Large intestine (tissue), 3 donors: ENCODE results near the gene ACAD11. TPM values are rescaled to one million over a fixed set of nuclear protein-coding genes. Genes with fewer than 3 reads are reported as not detected.
"Not testable (repeated sequence)": the region's sequence is repeated elsewhere in the genome, so short reads cannot be mapped to it uniquely, and the experiment has no call there.

Source experiments
- DNase-seq, 2 donors: peaks; one replicate each; pipeline versions ENCODE4 v3.0.0 to v3.0.0-alpha.2; 2013
- H3K27ac ChIP-seq: one replicate; pipeline ENCODE4 v1.5.1; 2013; ENCODE audit warnings: low read length
- H3K27me3 ChIP-seq: 2 replicates; pipeline ENCODE4 v1.6.1; 2013; ENCODE audit warnings: low read length; ENCODE audit not compliant: control insufficient read depth, insufficient read depth
- H3K36me3 ChIP-seq: 2 replicates; pipeline ENCODE4 v1.6.1; 2013; ENCODE audit warnings: low read length; ENCODE audit not compliant: control insufficient read depth, insufficient read depth
- H3K4me1 ChIP-seq: one replicate; pipeline ENCODE4 v1.6.1; 2013; ENCODE audit warnings: low read length; ENCODE audit not compliant: control insufficient read depth, insufficient read depth
- H3K4me3 ChIP-seq: one replicate; pipeline ENCODE4 v1.5.1; 2013; ENCODE audit warnings: low read length
- H3K9me3 ChIP-seq: one replicate; pipeline ENCODE4 v1.6.1; 2013; ENCODE audit warnings: mild to moderate bottlenecking, low read depth, low read length, moderate library complexity; ENCODE audit not compliant: control insufficient read depth
- WGBS: methylation state at CpG from one replicate; pipeline ENCODE4 v1.1.5; 2013; ENCODE audit warnings: low lambda C conversion rate; ENCODE audit not compliant: insufficient coverage; 5-methylcytosine and 5-hydroxymethylcytosine counted together
- polyA plus RNA-seq: library from polyadenylated mRNA; unstranded; fragments of 120-200 nt; gene quantifications from one replicate; pipeline ENCODE4 v1.2.1, GENCODE V29; 2013

Gene ACAD11
- polyA plus RNA-seq, 1 donor, result 48.1 TPM

- Histone ChIP-seq H3K27me3 (no peaks in the 10 kb centered on the region), H3K4me3 (no peak overlapping the region), H3K27ac (peak overlapping the region; percentile 81), H3K4me1 (peaks cover 20% of the 10 kb centered on the region), H3K9me3 (no peaks in the 10 kb centered on the region), H3K36me3 (no peaks in the 10 kb centered on the region)
- no peak for DNase-seq
- no CpG with 5 or more reads among the region's 2 CpGs for WGBS
Observed at GRCh38 chr3:132654190-132654589, 5.4 kb downstream of the ACAD11 start.

GRCh38 chr3:132652640-132653270, 6.9 kb downstream of the ACAD11 start:
- H3K4me1 ChIP-seq, result peaks cover 20% of the 10 kb centered on the region
- H3K27me3 ChIP-seq, result no peaks in the 10 kb centered on the region
- H3K4me3 ChIP-seq, result no peak overlapping the region
- no CpG with 5 or more reads among the region's 1 CpG for WGBS
- DNase-seq, result peak; percentile 56 to 78
- H3K27ac ChIP-seq, result peak overlapping the region; percentile 47
- H3K9me3 ChIP-seq, result no peaks in the 10 kb centered on the region
- H3K36me3 ChIP-seq, result no peaks in the 10 kb centered on the region

- DNase-seq, result no peak
- Histone ChIP-seq H3K27me3 (no peaks in the 10 kb centered on the region), H3K9me3 (no peaks in the 10 kb centered on the region), H3K36me3 (no peaks in the 10 kb centered on the region), H3K27ac (no peak overlapping the region), H3K4me1 (peaks cover 12% of the 10 kb centered on the region), H3K4me3 (no peak overlapping the region)
- no CpG with 5 or more reads among the region's 1 CpG for WGBS
Observed at GRCh38 chr3:132650153-132650552, 9.5 kb downstream of the ACAD11 start.

DNA sequence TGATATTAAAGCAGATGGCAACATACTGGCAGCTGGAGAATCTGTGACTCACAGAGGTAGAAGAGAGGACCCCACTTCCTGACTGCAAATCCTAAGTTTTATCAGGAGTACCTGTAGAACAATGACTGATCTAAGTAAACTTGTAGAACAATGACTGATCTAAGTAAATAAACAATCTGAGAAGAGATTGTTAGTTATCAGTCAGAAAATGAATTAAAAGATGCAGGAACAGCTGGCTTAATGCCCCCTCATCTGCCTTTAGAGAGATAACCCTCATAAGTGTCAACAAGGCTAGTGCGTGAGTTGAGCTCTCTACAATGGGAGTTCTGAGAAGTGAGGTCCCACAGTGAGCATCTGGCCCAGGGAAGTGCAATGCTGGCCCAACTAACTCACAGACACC, 14.6 kb downstream of the ACAD11 start:
- no peak overlapping the region for H3K4me3 ChIP-seq
- WGBS, result no CpG with 5 or more reads among the region's 1 CpG

DNA sequence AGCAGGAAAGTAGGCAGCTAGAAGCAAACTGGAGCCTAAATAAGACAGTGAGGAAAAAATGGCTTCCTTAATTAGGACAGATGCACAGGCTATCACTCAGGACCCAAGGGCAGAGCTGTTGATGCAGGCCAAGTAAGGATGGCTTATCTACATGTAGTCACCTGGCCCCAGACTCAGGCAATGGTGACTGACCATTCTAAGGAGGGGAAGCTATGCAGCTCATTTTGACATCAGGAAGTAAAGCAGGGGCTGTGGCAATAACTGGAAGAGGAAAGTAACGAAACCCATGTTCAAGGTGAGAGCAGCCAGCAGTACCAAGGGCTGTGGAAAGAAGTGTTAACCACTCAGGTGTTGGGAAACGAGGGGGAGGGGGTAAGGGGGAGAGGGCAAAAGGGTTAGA, 16.2 kb downstream of the ACAD11 start:
- no CpG with 5 or more reads among the region's 2 CpGs for WGBS
- no peak for DNase-seq
- Histone ChIP-seq H3K4me3 (no peak overlapping the region), H3K36me3 (peaks cover 12% of the 10 kb centered on the region), H3K27ac (no peak overlapping the region), H3K4me1 (no peaks in the 10 kb centered on the region), H3K27me3 (no peaks in the 10 kb centered on the region), H3K9me3 (no peaks in the 10 kb centered on the region)

More for the DNA sequence above, 14.6 kb downstream of the ACAD11 start:
- no peak for DNase-seq
- H3K27ac ChIP-seq, result no peak overlapping the region
- H3K4me1 ChIP-seq, result no peaks in the 10 kb centered on the region
- peaks cover 7% of the 10 kb centered on the region for H3K36me3 ChIP-seq
- no peaks in the 10 kb centered on the region for H3K9me3 ChIP-seq
- H3K27me3 ChIP-seq, result no peaks in the 10 kb centered on the region

- no peak for DNase-seq
- H3K27me3 ChIP-seq, result no peaks in the 10 kb centered on the region
- no peaks in the 10 kb centered on the region for H3K4me1 ChIP-seq
- H3K9me3 ChIP-seq, result no peaks in the 10 kb centered on the region
- H3K36me3 ChIP-seq, result peaks cover 15% of the 10 kb centered on the region
- WGBS, result 57% methylated on average over 2 of the region's 2 CpGs
- no peak overlapping the region for H3K4me3 ChIP-seq
- H3K27ac ChIP-seq, result no peak overlapping the region
Observed at GRCh38 chr3:132642539-132642847, 17.1 kb downstream of the ACAD11 start.

GRCh38 chr3:132641837-132642538, 17.6 kb downstream of the ACAD11 start:
- Histone ChIP-seq H3K4me1 (no peaks in the 10 kb centered on the region), H3K4me3 (no peak overlapping the region), H3K9me3 (no peaks in the 10 kb centered on the region), H3K27me3 (no peaks in the 10 kb centered on the region), H3K27ac (no peak overlapping the region), H3K36me3 (peaks cover 15% of the 10 kb centered on the region)
- WGBS, result no CpG with 5 or more reads among the region's 5 CpGs
- no peak for DNase-seq

- H3K9me3 ChIP-seq, H3K27me3 ChIP-seq, H3K27ac ChIP-seq, DNase-seq, H3K4me1 ChIP-seq, H3K4me3 ChIP-seq: not testable (repeated sequence)
- WGBS, result no CpG with 5 or more reads among the region's 2 CpGs
- H3K36me3 ChIP-seq, result peaks cover 17% of the 10 kb centered on the region
Observed at GRCh38 chr3:132641427-132641826, 18.2 kb downstream of the ACAD11 start.

DNA sequence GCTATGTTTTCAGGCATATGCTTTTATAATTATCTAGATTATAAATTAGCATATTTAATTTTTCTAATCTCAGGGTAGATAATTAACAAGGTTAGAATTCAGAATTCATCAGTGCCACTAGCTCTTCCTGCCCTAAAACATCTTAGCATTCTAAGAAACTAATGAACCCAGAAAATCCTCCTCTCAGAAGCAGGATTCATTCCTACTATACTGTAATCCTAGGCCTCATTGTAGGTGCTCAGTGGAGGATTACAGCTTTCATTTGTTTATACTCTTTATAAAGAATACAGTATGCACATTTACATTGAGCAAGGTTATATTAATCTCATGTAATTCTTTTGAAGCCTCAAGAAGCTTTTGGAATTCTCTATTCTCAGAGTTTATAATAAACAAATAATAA, 20.9 kb downstream of the ACAD11 start:
- H3K4me3 ChIP-seq, result no peak overlapping the region
- no peak overlapping the region for H3K27ac ChIP-seq
- H3K4me1 ChIP-seq, result no peaks in the 10 kb centered on the region
- H3K36me3 ChIP-seq, result peaks cover 22% of the 10 kb centered on the region
- DNase-seq, result no peak
- H3K9me3 ChIP-seq, result no peaks in the 10 kb centered on the region
- no peaks in the 10 kb centered on the region for H3K27me3 ChIP-seq

- 71% methylated on average over 1 of the region's 1 CpG for WGBS
- H3K9me3 ChIP-seq, result no peaks in the 10 kb centered on the region
Observed at GRCh38 chr3:132637590-132637989, 22.0 kb downstream of the ACAD11 start.

DNA sequence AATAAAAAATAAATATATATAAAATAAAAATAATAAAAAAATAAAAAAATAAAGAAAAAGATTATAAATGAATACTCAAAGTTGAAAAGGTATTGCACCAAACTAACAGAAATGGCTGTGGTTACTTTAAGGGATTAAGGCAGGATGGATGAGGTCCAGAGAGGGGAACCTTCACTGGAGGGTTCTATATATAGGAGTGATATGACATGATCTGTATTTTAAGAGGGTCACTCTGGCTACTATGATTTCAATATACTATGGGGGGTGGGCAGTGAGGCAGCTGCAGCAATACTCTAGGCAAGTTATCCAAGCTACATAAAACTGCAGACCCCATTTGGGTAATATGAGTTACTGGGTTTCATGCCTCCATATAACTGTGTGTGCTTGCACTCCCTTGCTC, 24.6 kb downstream of the ACAD11 start:
- H3K36me3 ChIP-seq, result peaks cover 20% of the 10 kb centered on the region
- no peaks in the 10 kb centered on the region for H3K27me3 ChIP-seq
- DNase-seq, result no peak
- H3K4me3 ChIP-seq, result no peak overlapping the region
- no peaks in the 10 kb centered on the region for H3K4me1 ChIP-seq
- H3K27ac ChIP-seq, result no peak overlapping the region
- H3K9me3 ChIP-seq, result no peaks in the 10 kb centered on the region

More at GRCh38 chr3:132637590-132637989, 22.0 kb downstream of the ACAD11 start:
- Histone ChIP-seq H3K4me3 (no peak overlapping the region), H3K4me1 (no peaks in the 10 kb centered on the region), H3K27me3 (no peaks in the 10 kb centered on the region), H3K27ac (no peak overlapping the region), H3K36me3 (peaks cover 22% of the 10 kb centered on the region)
- DNase-seq, result no peak
